ENCODE measurements around the gene TAOK2.
"Not testable (repeated sequence)": the region's sequence is repeated elsewhere in the genome, so short reads cannot be mapped to it uniquely, and the experiment has no call there.

TAOK2 gene

GRCh38 chr16:29973384-29974246 is at the start of gene TAOK2:
Gene TAOK2 (plus strand): TSS chr16:29973868. CDS start chr16:29977773, 3,905 bp downstream.
- DNase-seq (ENCODE audit: low read depth in 2 of 2) = peak; percentile 86 to 91

GRCh38 chr16:29925105-29925756 is 48.4 kb upstream of the TAOK2 start:
- DNase-seq (ENCODE audit: low read depth in 2 of 2) = no peak

- peak; percentile 83 to 91 for DNase-seq (ENCODE audit: low read depth in 2 of 2)
These were observed 47.6 kb upstream of the TAOK2 start, which contains the start of gene KCTD13 for GRCh38 chr16:29925781-29926710. Gene KCTD13 (minus strand): TSS chr16:29926226. CDS start chr16:29926033, 193 bp downstream.

- no peak for DNase-seq (ENCODE audit: low read depth in 2 of 2)
These were observed 47.0 kb upstream of the TAOK2 start for GRCh38 chr16:29926711-29927052.

- no peak for DNase-seq (ENCODE audit: low read depth in 2 of 2)
These were observed 46.4 kb upstream of the TAOK2 start for GRCh38 chr16:29927070-29927905.

- DNase-seq (ENCODE audit: low read depth in 2 of 2) = not testable (repeated sequence)
These were observed 41.9 kb upstream of the TAOK2 start for GRCh38 chr16:29931750-29932149.

GRCh38 chr16:29940656-29941055 is 33.0 kb upstream of the TAOK2 start:
- DNase-seq (ENCODE audit: low read depth in 2 of 2) = no peak

GRCh38 chr16:29943846-29944799 is 29.5 kb upstream of the TAOK2 start:
- DNase-seq (ENCODE audit: low read depth in 2 of 2) = no peak

GRCh38 chr16:29947897-29948296 is 25.8 kb upstream of the TAOK2 start:
- DNase-seq (ENCODE audit: low read depth in 2 of 2) = no peak

GRCh38 chr16:29950806-29951461 is 22.7 kb upstream of the TAOK2 start:
- DNase-seq (ENCODE audit: low read depth in 2 of 2) = no peak

- no peak for DNase-seq (ENCODE audit: low read depth in 2 of 2)
These were observed 21.9 kb upstream of the TAOK2 start for GRCh38 chr16:29951625-29952365.

GRCh38 chr16:29958756-29959155 is 14.9 kb upstream of the TAOK2 start:
- DNase-seq (ENCODE audit: low read depth in 2 of 2) = no peak

GRCh38 chr16:29959293-29959692 is 14.4 kb upstream of the TAOK2 start:
- DNase-seq (ENCODE audit: low read depth in 2 of 2) = no peak

GRCh38 chr16:29959821-29960220 is 13.8 kb upstream of the TAOK2 start:
- not testable (repeated sequence) for DNase-seq (ENCODE audit: low read depth in 2 of 2)

- no peak for DNase-seq (ENCODE audit: low read depth in 2 of 2)
These were observed 12.6 kb upstream of the TAOK2 start for GRCh38 chr16:29961127-29961478.

- DNase-seq (ENCODE audit: low read depth in 2 of 2) = peak; percentile 90 to 93
These were observed 12.0 kb upstream of the TAOK2 start, which contains the start of gene TMEM219 for GRCh38 chr16:29961479-29962343. Gene TMEM219 (plus strand): TSS chr16:29962079. CDS start chr16:29963144, 1,065 bp downstream.

GRCh38 chr16:29962344-29962994 is 11.2 kb upstream of the TAOK2 start:
- no peak for DNase-seq (ENCODE audit: low read depth in 2 of 2)

Data from stimulated activated CD4-positive, alpha-beta T cell treated with anti-CD3 and anti-CD28 coated beads, Interleukin-1b, Interleukin-23, amount 100 ng/mL, for 4 hours (primary cell).